Amygdala (tissue), 56 donors: Measurements from ENCODE around the gene ATP8B1.
"Not testable (repeated sequence)": the region's sequence is repeated elsewhere in the genome, so short reads cannot be mapped to it uniquely, and the experiment has no call there.

Experiments used
- DNase-seq, 56 donors: peaks; one replicate each; lab custom pipeline; 2025; lab: John Stamatoyannopoulos, UW

The ATP8B1 gene

DNA sequence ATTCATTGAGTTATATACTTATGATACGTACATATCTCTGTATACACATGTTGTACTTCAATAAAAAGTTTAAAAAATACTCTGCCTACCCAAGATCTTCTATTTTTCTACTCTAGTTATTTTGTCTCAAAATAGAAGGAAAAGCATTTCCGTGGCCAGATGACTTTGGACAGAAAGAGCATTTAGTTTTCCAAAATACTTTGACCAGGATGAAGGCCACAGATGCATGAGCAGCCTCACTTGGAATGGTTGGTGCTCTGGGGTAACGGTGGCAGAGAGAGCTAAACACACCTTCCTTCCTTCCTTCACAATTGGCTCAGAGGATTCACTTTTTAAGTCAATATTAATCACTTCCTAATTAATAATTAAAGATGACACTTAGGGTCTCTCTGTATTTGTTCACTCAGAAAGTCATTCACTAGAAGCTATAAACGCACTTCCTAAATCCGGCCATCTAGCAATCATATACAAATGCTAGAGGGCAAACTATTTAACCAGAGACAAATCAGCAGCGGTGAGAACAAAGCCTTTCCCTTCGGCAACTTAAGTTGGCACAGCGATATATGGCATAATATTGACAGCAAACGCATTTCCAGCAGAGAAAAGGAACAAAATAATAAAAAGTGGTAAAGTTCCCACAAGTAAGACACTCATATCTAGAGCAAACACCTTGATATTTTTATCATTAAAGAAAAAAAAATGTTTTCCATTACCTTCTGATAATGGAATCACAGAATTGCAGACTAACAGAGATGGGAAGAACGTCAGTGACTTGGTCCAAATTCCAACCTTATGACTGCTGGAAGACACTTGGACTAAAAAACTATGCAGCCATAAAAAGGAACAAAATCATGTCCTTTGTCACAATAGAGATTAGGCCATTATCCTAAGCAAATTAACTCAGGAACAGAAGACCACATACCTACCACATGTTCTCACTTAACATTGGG lies 125.6 kb downstream of the ATP8B1 start:
- no peak for DNase-seq

DNA sequence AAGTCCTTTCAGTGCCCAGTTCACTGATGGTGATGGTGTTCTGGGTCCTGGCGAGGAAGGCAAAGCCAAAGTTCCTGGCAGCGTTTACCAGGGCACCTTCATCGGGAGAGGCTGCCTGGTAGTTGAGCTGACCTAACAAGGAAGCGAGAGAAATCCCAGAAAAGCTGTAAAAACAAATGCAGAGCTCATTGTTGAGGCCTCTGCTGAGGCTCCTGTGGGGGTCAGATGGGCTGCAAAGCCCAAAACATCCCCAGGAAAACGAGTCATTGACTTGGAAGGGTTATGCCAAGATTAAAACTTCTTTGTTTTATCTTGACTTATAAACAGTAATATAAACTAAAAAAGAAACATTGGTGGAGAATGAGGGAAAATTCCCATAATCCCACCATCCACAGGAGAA lies 128.2 kb downstream of the ATP8B1 start:
- DNase-seq = no peak

DNA sequence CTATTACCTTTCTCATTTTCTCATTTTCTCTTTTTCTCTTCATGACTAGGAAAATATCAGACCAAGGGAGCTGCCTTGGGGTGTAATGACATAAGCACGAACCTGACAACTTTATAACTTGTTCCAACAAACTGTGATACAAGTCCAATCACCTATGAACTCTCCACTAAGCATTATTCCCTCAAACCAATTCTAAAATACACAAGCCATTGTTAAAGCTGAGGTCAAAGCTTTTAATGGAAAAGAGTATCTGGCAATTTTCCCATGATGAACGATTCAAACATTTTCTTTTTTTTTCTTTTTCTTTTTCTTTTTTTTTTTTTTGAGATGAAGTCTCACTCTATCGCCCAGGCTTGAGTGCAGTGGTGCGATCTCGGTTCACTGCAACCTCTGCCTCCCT lies 133.1 kb downstream of the ATP8B1 start:
- DNase-seq = no peak

DNA sequence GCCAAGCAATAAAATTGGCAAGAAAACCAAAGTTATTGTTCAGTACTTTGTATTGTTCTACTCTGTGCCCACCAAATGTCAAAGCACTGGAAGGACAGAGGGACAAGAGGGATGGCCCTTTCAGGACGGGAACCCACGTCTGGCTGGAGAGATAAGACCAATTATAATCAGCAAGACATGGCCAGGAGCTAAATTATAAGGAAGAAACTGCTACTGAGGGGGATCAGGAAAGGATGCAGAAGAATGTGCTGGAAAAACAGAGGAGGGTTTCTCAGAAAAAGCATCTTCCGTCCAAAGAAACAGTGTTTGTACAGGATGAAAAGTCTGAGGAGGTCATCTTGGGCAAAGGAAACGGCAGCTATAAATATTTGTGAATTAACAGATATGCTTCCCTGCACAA lies 135.1 kb downstream of the ATP8B1 start:
- no peak for DNase-seq

GRCh38 chr18:57666818-57667497 lies 136.2 kb downstream of the ATP8B1 start:
- no peak for DNase-seq

- DNase-seq = no peak
These were observed 138.4 kb downstream of the ATP8B1 start for GRCh38 chr18:57664568-57665165.

DNA sequence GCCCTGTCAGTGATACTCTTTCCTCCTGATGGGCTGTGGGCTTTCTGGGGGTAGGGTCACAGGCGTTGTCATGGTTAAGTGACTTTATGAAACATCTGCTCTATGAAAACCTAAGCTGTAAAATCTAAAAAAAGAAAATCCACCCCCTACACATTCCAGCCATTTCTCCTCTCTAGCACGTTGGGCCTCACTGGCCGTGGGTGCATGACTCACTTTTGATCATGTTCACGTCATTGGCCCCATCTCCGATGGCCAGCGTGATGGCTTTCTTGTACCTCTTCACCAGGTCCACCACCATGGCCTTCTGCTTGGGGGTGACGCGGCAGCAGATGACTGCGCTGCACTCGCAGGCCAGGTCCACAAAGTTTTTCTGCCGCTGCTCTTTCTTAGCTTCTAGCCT lies 142.2 kb downstream of the ATP8B1 start:
- no peak for DNase-seq

- no peak for DNase-seq
These were observed 143.5 kb downstream of the ATP8B1 start for GRCh38 chr18:57659460-57660102.

- no peak for DNase-seq
These were observed 145.6 kb downstream of the ATP8B1 start for GRCh38 chr18:57657542-57657941.

- DNase-seq = no peak
These were observed 147.4 kb downstream of the ATP8B1 start for GRCh38 chr18:57655740-57656139.

DNA sequence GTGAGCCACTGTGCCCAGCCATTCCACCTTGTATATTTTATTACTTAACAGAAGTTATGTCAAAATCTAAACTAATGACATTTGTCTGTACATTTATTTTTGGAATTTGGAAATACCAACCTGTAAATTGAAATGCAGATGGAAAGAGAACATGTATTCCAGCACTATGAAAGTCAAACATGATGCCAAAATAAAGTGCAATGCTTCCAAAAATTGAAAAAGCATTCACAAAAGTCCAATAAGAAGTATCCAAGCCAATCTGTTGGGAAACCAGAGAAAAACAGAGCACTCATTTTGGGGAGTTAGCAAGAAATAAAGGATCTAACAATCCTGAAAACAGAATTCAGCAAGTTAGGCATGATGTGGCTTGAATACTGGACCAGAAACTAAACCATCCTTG lies 151.2 kb downstream of the ATP8B1 start:
- DNase-seq = no peak

DNA sequence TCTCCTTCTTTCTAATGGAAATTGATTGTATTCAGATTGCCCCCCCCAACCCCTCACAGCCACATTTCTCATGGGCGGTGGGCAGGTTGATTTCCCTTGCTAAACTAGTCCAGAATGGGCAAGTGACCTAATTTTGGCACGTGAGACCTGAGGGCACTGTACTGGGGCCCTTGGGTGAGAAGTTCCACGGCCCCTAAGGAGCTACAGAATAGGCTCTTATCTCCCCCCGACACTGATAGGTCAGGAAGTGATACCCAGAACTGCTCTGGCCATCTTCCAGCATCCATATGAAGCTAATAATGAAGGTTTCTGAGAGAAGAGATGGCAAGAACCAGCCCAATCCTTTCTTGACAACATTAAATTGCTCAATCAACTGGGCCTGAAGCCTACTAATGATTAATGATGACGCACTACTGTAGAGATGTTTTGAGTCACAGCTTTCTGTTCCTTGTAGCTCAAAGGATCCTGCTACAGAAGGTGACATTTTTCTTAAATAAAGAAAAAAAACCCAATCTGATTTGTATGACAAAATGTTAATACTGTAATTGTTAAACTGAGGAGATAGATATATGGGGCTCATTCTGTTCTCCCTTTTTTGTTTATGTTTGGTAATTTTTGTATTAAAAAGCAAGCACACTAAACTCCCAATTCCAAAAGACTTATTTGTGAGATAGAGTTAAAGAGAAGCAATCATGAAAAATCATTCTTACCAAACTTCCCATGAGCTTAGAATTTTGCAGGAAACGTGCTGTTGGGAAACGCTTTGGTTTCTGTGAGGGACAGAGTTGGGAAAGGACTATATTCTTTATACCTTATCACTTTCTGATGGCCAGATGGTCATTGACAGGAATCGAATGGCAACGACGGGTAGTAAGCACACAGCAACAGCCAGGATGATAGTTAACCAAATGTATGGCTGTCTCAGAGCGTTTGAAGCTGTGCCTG lies 153.3 kb downstream of the ATP8B1 start:
- DNase-seq = no peak

- peak in 1 of 56 donors; percentile 2 for DNase-seq
These were observed 154.7 kb downstream of the ATP8B1 start for GRCh38 chr18:57648414-57648813.

- DNase-seq = no peak
These were observed 158.6 kb downstream of the ATP8B1 start for GRCh38 chr18:57644540-57644939.

GRCh38 chr18:57643726-57644125 lies 159.4 kb downstream of the ATP8B1 start:
- DNase-seq = not testable (repeated sequence)

DNA sequence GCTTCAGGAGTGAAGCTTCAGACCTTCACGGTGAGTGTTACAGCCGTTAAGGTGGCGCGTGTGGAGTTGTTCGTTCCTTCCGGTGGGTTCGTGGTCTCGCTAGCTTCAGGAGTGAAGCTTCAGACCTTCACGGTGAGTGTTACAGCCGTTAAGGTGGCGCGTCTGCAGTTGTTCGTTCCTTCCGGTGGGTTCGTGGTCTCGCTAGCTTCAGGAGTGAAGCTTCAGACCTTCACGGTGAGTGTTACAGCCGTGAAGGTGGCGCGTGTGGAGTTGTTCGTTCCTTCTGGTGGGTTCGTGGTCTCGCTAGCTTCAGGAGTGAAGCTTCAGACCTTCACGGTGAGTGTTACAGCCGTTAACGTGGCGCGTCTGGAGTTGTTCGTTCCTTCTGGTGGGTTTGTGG lies 160.7 kb downstream of the ATP8B1 start:
- DNase-seq = not testable (repeated sequence)

GRCh38 chr18:57640749-57641148 lies 162.4 kb downstream of the ATP8B1 start:
- DNase-seq = no peak

DNA sequence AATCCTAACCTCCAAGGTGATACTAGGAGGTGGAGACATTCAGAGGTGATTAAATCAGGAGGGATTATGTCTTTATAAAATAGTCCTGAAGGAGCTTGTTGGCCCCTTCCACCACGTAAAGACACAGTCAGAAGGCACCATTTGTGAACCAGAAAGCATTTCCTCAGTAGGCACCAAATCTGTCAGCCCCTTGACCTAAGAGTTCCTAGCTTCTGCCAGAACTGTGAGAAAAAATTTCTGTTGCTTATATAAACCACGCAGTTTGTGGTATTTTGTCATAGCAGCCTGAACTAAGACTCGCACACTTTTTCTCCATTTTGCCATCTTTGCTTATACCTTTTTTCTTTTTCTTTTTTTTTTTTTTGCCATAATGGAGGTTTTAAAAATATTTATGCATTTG lies 162.9 kb downstream of the ATP8B1 start:
- no peak for DNase-seq

- DNase-seq = no peak
These were observed 167.9 kb downstream of the ATP8B1 start for GRCh38 chr18:57635003-57635822.
